HG03442 (cell line): Measurements from ENCODE around the gene PKN3.
A peak's percentile ranks its signal among the peaks of the same experiment; 100 is the strongest.
"Not testable (repeated sequence)": the region's sequence is repeated elsewhere in the genome, so short reads cannot be mapped to it uniquely, and the experiment has no call there.

ENCODE experiments used
- ATAC-seq: cut with Tn5 transposase; IDR thresholded peaks from one replicate; pipeline ENCODE4 v1.9.1; 2021; ENCODE audit warnings: mild to moderate bottlenecking, moderate library complexity; ENCODE audit not compliant: unreplicated experiment

PKN3 gene

GRCh38 chr9:128702445-128702948 lies at the start of gene PKN3:
Gene PKN3 (plus strand): TSS chr9:128702503. CDS start chr9:128702916, 413 bp downstream.
- peak; percentile 77 for ATAC-seq

GRCh38 chr9:128653908-128654307 lies 48.4 kb upstream of the PKN3 start:
- ATAC-seq, result no peak

GRCh38 chr9:128654481-128654880 lies 47.8 kb upstream of the PKN3 start:
- ATAC-seq, result no peak

DNA sequence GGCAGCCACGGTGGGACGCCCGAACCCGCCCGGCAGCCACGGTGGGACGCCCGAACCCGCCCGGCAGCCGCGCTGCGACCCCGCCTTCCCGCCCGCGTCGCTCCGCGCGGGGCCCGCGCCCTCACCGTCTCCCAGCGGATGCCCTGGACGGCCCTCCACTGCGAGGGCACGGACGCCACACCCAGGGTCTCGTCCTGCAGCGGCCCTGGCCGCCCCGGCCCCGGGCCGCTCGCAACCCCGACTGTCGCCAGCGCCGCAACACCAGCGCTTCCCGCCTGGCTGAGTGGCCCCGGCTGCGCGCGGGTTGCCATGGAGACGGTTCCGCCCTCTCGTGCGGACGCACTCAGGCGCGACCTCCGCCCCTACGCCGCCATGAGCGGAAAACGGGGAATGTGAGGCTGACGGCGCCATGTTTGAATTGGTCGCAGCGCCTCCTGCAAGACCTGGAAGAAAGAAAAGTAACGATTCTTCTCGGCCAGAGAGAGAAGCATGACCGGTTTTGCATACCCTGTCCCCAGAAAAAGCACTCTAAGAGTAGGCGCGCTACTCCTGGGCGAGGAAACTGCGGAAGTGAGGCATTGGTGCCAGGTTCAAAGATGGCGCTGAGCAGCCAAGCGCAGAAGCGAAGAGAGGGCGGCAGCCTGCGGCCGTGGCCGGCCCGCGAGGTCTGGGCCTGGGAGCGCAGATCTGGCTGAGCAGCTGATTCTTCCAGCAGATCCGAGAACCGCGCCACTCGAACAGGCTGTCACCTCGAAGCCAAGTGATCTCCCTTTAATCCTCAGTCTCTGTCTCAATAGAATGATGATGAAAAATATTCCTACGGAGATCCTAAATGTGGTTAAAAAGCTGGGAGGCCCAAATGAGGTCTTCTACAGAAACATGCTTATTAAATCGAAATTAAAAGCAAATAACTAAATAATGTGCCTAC lies 45.6 kb upstream of the PKN3 start, which contains the start of gene DYNC2I2:
Gene DYNC2I2, minus strand, starts transcription at position 432 of the 928 bp plus-strand sequence. Its CDS starts 121 bp downstream, at position 311.
- ATAC-seq, result peak; percentile 65

- ATAC-seq, result no peak
These were observed 45.0 kb upstream of the PKN3 start for GRCh38 chr9:128657344-128657704.

- no peak for ATAC-seq
These were observed 44.5 kb upstream of the PKN3 start for GRCh38 chr9:128657796-128658195.

GRCh38 chr9:128666481-128666941 lies 35.8 kb upstream of the PKN3 start:
- ATAC-seq, result not testable (repeated sequence)

DNA sequence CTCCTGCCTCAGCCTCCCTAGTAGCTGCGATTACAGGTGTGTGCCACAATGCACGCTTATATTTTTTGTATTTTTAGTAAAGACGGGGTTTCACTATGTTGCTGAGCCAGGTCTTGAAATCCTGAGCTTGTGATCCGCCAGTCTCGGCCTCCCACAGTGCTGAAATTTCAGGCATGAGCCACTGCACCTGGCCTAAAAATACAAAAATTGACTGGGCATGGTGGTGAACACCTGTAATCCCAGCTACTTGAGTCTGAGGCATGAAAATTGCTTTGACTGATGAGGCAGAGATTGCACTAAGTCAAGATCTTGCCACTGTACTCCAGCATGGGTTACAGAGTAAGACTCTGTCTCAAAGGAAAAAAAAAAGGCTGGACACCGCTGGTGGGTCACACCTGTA lies 32.5 kb upstream of the PKN3 start:
- ATAC-seq, result no peak

DNA sequence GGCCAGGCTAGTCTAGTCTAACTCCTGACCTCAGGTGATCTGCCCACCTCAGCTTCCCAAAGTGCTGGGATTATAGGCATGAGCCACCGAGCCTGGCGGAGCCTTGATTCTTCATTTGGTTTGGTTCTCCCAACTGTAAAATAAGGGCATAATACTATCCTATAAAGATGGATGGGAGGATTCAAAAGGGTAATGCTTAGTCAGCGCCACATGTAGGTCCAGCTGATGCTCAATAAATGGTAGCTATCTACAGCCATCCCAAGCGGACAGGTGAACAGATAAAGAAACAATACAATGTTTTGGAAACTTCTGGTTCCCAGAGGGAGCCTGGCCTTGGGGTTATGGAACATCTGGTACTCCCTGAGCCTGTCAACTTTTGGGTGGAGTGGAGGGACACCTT lies 26.9 kb upstream of the PKN3 start:
- ATAC-seq, result no peak

- no peak for ATAC-seq
These were observed 24.5 kb upstream of the PKN3 start for GRCh38 chr9:128677794-128678193.

DNA sequence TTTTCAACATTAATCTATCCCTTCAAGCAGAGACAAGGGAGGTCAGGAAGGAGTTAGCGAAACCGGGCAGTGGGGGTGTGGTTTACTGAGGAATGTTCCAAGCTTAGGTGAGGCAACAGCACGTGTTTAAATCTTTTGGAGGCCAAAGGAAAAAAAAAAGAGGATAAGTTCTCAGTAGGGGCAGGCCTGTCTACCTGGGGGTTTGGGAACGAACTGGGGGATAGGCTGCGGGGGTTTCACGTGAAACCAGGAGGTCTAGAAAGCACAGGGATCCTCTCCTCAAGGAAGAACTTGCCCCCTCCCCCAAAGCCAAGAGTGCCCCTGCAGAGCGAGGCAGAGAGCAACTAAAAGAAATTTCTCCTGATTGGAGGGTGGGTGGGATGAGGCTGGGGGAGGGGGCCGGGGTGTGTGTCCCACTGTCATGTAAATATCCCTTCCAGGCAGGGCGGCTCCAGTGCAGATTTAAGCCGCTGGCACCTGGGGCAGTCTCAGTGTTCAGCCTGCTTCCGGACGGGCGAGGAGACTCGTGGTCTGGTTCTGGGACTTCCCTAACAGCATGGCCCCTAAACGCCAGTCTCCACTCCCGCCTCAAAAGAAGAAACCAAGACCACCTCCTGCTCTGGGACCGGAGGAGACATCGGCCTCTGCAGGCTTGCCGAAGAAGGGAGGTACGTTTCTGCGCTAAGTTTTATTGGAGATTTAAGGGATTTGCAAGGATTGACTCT lies 18.8 kb upstream of the PKN3 start:
- ATAC-seq, result no peak

DNA sequence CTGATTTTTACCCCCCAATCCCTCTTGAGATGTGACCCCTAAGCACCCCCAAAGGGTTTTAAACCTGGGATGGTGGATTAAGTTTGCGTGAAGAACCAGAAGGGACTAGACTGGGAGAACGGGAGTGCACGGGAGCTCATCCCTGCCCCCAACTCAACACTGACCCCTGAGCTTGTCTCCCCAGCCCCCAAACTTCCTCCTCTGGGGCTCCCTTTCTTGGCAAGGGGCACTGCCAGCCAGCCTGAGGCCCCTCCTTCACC lies 18.3 kb upstream of the PKN3 start:
- ATAC-seq, result no peak

GRCh38 chr9:128684325-128685199 lies 17.7 kb upstream of the PKN3 start:
- ATAC-seq, result peak; percentile 24

DNA sequence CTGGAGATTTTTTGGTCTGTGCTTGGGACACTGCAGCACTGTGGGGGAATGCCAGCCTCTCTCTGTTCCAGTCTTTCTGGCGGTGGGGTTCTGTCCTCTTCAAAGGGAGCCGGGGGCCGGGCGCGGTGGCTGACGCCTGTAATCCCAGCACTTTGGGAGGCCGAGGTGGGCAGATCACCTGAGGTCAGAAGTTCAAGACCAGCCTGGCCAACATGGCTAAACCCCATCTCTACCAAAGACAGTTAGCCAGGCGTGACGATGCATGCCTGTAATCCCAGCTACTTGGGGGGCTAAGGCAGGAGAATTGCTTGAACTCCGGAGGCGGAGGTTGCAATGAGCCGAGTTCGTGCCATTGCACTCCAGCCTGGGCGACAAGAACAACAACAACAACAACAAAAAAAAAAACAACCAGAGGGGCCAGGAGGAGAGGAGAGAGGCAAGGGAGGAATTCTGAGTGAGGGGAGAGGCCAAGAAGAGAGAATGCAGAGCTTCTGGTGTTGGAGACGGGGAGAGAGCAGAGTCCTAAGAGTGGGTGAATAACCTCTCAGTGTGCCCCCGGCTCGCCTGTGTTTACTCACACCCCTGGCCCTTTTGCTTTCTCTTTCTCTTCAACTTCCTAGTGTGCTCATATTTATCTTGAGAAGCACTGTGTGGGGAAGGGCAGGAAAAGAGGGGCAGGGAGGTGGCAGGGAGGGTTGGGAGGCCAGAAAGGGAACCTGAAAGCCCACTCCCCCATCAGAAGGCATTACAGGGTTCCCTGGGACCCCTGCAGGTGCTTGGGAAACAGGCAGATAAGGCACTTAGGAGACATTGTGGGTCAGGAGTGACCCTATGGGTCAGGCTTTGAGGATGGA lies 16.4 kb upstream of the PKN3 start:
- ATAC-seq, result no peak

DNA sequence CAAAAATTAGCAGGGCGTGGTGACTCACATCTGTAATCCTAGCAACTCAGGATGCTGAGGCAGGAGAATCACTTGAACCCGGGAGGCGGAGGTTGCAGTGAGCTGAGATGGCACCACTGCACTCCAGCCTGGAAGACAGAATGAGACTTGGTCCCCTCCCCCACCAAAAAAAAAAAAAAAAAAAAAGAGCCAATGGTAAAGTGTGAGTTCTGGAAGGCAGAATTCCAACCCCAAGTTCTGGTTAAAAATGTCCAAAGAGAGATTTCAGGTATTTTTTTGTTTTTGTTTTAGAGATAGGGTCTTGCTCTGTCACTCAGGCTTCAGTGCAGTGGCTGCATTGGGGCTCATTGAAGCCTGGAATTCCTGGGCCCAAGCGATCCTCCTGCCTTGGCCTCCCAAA lies 14.8 kb upstream of the PKN3 start:
- ATAC-seq, result no peak

DNA sequence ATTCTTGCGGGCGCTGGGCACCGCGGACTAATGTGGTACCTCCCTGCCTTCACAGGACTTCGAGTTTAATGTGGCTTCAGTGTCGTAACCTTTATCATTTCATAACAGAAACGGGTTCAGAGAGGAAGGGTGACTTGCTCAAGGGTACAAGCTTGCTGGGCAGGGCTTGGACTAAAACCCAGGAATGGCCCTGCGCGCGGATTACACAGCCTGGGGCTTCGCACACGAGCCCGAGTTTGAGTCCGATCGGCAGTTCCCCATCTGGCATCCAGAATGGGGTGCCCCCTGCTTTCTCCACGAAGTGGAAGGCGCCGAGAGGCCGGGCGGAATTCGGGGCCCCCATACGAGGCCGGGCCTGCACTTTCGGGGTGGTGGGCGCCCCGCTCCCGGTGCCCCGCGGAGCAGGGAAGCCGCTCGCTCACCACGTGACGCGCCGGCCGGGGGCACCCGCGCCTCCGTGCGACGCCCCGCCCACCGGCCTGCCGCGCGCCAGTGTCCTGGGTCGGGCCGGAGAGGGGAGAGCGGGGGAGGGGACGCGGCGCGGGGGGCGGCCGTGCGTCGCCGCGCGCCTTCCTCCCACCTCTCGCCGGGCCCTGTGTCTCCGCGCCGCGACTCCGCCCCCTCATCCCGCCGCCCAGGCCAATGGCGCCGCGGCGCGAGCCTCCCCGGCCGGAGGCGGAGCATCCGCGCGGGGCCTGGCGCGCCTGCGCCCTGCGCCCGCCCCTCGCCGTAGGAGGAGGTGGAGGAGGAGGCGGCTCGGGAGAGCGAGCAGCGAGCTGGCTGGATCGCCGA lies 13.6 kb upstream of the PKN3 start, which contains the start of gene SET:
Gene SET, plus strand, starts transcription at position 722 of the 792 bp plus-strand sequence. CDS start 361 bp downstream, outside the sequence.
- peak; percentile 70 for ATAC-seq

DNA sequence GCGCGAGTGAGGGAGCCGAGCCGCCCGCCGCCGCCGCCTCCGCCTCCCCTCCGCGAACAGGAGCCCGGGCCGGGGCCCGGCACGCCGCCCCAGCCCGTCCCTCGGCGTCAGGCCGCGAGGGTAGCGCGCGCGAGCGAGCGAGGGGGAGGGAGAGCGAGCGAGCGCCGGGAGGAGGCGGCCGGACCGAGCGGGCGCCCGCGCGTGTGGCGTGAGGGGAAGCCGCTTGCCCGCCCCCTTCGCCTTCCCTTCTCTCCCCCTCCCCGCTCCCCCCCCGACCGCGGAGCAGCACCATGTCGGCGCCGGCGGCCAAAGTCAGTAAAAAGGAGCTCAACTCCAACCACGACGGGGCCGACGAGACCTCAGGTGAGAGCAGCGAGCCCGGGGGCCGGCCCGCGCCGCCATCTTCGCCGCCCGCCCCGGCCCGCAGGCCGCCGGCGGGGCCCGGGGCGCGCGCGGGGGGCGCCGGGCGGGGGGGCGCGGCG lies 13.0 kb upstream of the PKN3 start:
- peak; percentile 1 for ATAC-seq

DNA sequence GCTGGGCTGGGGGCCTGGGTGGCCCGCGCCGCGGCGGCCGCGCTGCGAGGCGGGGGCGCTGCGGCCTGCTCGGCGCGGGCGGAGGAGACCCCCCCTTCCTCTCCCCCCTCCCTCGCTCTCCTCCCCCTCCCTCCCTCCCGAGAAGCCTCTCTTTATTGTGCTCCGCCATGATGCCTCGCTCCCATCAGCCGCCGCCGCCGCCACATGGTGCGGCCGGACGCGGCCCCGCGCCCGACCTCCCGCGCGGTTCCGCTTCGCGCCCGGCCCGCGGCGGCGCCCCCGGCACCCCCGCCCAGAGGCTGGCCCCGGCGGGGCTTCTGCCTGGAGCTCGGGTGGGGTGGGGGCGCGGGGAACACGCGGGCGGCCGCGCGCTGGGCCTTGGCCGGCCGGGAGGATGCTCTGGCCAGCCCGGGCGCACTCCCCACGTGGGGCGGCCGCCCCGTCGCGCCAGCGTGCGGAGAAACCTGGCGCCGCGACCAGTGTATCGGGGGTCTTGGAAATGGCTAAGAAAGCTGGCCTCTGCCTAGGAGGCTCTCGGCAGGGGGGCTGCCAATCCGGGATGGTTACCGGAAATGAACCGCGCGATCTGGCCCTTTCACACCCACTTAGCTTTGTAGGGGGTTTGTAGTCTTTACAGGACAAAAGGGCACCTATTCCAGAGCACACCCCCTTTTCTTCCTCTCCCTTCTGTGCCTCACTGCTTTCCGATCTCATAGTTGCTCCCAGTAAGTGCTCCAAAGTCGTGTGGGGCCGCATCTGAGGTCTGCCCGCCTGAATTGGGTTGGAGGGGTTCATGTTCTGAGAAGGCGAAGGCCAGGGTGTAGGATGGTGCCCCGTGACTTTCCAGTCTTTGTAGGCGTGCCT lies 12.3 kb upstream of the PKN3 start:
- peak; percentile 4 for ATAC-seq
